Osteoblast (primary cell): Measurements from ENCODE around the gene AMER3. TPM values are rescaled to one million over a fixed set of nuclear protein-coding genes. Genes with fewer than 3 reads are reported as not detected.

Source experiments
- DNase-seq: peaks from one replicate; pipeline ENCODE4 v3.0.0; 2011; ENCODE audit warnings: low spot score, mixed read lengths; ENCODE audit not compliant: insufficient read length; ENCODE audit errors: missing footprints
- H2AFZ ChIP-seq: 2 replicates; pipeline ENCODE4 v1.6.0; 2011; ENCODE audit warnings: mild to moderate bottlenecking, low read length
- H3K27ac ChIP-seq: 2 replicates; pipeline ENCODE4 v1.5.1; 2011; ENCODE audit warnings: mild to moderate bottlenecking, low read depth, low read length, moderate library complexity
- H3K27me3 ChIP-seq: 2 replicates; pipeline ENCODE4 v1.6.0; 2012; ENCODE audit warnings: mild to moderate bottlenecking, control low read depth, inconsistent platforms, low read length, moderate library complexity; ENCODE audit not compliant: insufficient read depth
- H3K36me3 ChIP-seq: 2 replicates; pipeline ENCODE4 v1.5.1; 2011; ENCODE audit warnings: mild to moderate bottlenecking, low read length, control low read depth, moderate library complexity; ENCODE audit not compliant: insufficient read depth
- H3K4me1 ChIP-seq: 2 replicates; pipeline ENCODE4 v1.5.1; 2011; ENCODE audit warnings: mild to moderate bottlenecking, low read length, control low read depth, moderate library complexity; ENCODE audit not compliant: insufficient read depth
- H3K4me2 ChIP-seq: 2 replicates; pipeline ENCODE4 v1.6.0; 2011; ENCODE audit warnings: mild to moderate bottlenecking, low read length; ENCODE audit not compliant: insufficient read depth
- H3K4me3 ChIP-seq: fragments of 200-600 bp; sonication (generic); 3 replicates; pipeline ENCODE4 v1.5.1; 2012; ENCODE audit warnings: mild to moderate bottlenecking, low read length, inconsistent platforms; ENCODE audit not compliant: insufficient read depth
- H3K79me2 ChIP-seq: 2 replicates; pipeline ENCODE4 v1.6.0; 2012; ENCODE audit warnings: mild to moderate bottlenecking, low read length, control low read depth, inconsistent platforms; ENCODE audit not compliant: insufficient read depth
- H3K9me3 ChIP-seq: 2 replicates; pipeline ENCODE4 v1.5.1; 2011; ENCODE audit warnings: low read depth, low read length, control low read depth
- H4K20me1 ChIP-seq: 2 replicates; pipeline ENCODE4 v1.6.0; 2012; ENCODE audit warnings: mild to moderate bottlenecking, low read length, control low read depth; ENCODE audit not compliant: insufficient read depth
- total RNA-seq: library from RNA; depleted of rRNA; stranded (reverse); fragments of >200 nt; gene quantifications from 2 replicates; pipeline ENCODE4 v1.2.3, GENCODE V29; 2012
- TF ChIP-seq, protein P1 (sequence below): IDR thresholded peaks from 2 replicates; pipeline ENCODE4 v1.5.1; 2011; ENCODE audit warnings: mild to moderate bottlenecking, low read depth, low read length, moderate library complexity; ENCODE audit errors: extremely low read depth

AMER3 gene
- total RNA-seq, 1 donor = not detected

DNA sequence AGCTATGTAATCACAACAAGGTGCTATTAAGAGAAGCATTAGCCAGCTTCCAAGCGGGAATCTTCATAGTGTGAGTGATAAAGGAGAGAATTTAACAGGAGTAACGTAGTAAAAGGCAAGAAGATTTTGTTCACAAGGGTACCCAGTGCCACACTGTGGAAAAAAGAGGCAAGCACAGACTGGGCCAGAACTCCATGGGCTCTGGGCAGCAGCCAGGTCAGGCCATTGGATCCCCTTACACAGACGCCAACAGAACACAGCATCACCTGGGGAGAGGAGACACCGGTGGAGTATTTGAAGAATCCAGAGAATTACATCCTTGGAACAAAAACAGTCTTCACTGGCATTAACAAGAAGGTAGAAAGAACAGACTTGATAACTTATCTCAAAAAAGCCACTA is 21.2 kb downstream of the AMER3 start:
- Histone ChIP-seq H3K27ac (no peak overlapping the region), H3K27me3 (no peaks in the 10 kb centered on the region), H3K36me3 (no peaks in the 10 kb centered on the region), H3K4me3 (no peak overlapping the region), H2AFZ (no peak overlapping the region), H3K9me3 (no peaks in the 10 kb centered on the region), H3K4me2 (no peak overlapping the region), H4K20me1 (no peaks in the 10 kb centered on the region), H3K4me1 (no peaks in the 10 kb centered on the region), H3K79me2 (no peaks in the 10 kb centered on the region)
- no peak for DNase-seq
- TF ChIP-seq, protein P1, sequence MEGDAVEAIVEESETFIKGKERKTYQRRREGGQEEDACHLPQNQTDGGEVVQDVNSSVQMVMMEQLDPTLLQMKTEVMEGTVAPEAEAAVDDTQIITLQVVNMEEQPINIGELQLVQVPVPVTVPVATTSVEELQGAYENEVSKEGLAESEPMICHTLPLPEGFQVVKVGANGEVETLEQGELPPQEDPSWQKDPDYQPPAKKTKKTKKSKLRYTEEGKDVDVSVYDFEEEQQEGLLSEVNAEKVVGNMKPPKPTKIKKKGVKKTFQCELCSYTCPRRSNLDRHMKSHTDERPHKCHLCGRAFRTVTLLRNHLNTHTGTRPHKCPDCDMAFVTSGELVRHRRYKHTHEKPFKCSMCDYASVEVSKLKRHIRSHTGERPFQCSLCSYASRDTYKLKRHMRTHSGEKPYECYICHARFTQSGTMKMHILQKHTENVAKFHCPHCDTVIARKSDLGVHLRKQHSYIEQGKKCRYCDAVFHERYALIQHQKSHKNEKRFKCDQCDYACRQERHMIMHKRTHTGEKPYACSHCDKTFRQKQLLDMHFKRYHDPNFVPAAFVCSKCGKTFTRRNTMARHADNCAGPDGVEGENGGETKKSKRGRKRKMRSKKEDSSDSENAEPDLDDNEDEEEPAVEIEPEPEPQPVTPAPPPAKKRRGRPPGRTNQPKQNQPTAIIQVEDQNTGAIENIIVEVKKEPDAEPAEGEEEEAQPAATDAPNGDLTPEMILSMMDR = no peak

DNA sequence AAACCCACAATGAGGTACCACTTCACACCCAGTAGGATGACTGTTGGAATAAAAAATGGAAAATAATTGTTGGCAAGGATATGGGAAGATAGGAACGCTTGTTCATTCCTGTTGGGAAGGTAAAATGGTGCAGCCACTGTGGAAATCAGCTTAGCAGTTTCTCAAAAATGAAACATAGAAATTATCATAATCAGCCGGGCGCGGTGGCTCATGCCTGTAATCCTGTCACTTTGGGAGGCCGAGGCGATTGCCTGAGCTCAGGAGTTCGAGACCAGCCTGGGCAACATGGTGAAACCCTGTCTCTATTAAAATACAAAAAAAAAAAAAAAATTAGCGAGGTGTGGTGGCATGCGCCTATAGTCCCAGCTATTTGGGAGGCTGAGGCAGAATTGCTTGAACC is 23.4 kb downstream of the AMER3 start:
- DNase-seq = no peak
- Histone ChIP-seq H3K27ac (no peak overlapping the region), H3K4me1 (no peaks in the 10 kb centered on the region), H3K4me2 (no peak overlapping the region), H3K79me2 (no peaks in the 10 kb centered on the region), H2AFZ (no peak overlapping the region), H3K9me3 (no peaks in the 10 kb centered on the region), H4K20me1 (no peaks in the 10 kb centered on the region), H3K27me3 (no peaks in the 10 kb centered on the region), H3K4me3 (no peak overlapping the region), H3K36me3 (no peaks in the 10 kb centered on the region)
- TF ChIP-seq, protein P1 = no peak

DNA sequence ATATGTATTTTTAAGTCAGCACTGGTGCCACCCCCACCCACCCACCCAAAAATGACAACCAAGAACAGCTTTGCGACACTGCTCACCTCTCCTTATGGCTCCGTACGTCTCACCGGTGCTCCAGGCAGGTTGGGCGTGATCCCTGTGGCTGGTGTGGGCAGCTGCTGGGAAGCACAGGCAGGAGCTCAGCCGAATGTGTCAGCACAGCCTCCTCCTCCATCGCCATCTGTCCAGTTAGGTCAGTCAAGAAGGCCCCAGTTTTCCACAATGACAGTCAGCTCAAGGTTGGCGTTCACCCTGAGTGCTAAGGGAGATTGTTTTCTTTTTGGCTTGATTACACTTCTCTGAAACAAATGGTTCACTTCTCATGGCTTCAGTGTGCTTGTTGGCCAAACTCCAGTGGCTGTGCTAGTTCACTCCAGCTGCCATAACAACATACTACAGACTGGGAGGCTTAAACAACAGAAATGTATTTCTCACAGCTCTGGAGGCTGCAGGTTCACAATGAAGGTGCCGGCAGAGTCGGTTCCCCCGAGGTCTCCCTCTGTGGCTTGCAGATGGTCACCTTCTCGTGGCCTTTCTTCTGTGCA is 30.2 kb downstream of the AMER3 start:
- H3K79me2 ChIP-seq = no peaks in the 10 kb centered on the region
- H3K4me2 ChIP-seq = no peak overlapping the region
- H3K4me3 ChIP-seq = no peak overlapping the region
- no peaks in the 10 kb centered on the region for H3K9me3 ChIP-seq
- no peak overlapping the region for H2AFZ ChIP-seq
- no peaks in the 10 kb centered on the region for H3K4me1 ChIP-seq
- no peak for DNase-seq
- no peak overlapping the region for H3K27ac ChIP-seq
- H4K20me1 ChIP-seq = no peaks in the 10 kb centered on the region
- TF ChIP-seq, protein P1 = no peak
- H3K27me3 ChIP-seq = no peaks in the 10 kb centered on the region
- no peaks in the 10 kb centered on the region for H3K36me3 ChIP-seq

DNA sequence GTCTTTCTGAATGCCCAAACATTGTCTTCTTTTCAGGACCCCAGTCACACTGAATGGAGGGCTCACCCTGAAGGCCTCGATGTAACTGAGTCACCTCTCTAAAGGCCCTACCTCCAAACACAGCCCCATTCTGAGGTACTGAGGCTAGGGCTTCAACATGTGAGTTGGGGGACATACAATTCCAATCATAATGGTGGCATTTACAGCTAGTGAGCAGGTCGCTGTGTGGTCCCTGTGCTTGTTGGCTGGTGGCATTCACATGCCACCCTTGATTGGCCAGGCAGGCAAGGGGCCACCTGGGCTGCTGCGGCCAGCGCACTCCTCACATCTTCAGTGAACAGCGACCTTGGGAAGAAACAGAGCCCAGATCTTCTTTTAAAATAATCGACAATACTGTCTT is 30.7 kb downstream of the AMER3 start:
- no peaks in the 10 kb centered on the region for H3K27me3 ChIP-seq
- no peak overlapping the region for H3K4me3 ChIP-seq
- no peaks in the 10 kb centered on the region for H3K9me3 ChIP-seq
- H3K36me3 ChIP-seq = no peaks in the 10 kb centered on the region
- H3K4me2 ChIP-seq = no peak overlapping the region
- no peaks in the 10 kb centered on the region for H3K79me2 ChIP-seq
- TF ChIP-seq, protein P1 = no peak
- H3K4me1 ChIP-seq = no peaks in the 10 kb centered on the region
- no peak overlapping the region for H3K27ac ChIP-seq
- H2AFZ ChIP-seq = no peak overlapping the region
- DNase-seq = no peak
- no peaks in the 10 kb centered on the region for H4K20me1 ChIP-seq
